Neural progenitor cell (in vitro differentiated cells): ENCODE measurements around the gene FBXW8.

Source experiments
- CTCF ChIP-seq: fragments of 200-600 bp; sonication (generic); IDR thresholded peaks from 2 replicates; pipeline ENCODE4 v1.5.1; 2017; ENCODE audit warnings: antibody characterized with exemption, mild to moderate bottlenecking
- EZH2 ChIP-seq: fragments of 200-600 bp; sonication (generic); IDR thresholded peaks from 2 replicates; pipeline ENCODE4 v1.6.1; 2017; ENCODE audit warnings: antibody characterized with exemption, mild to moderate bottlenecking, moderate library complexity

- TF ChIP-seq CTCF (no peak), EZH2 (no peak)
Measured at GRCh38 chr12:116999066-116999465, 88.3 kb downstream of the FBXW8 start.
